Left renal pelvis (tissue), 4 donors: Measurements from ENCODE around the gene MAB21L2. TPM values are rescaled to one million over a fixed set of nuclear protein-coding genes. Genes with fewer than 3 reads are reported as not detected.

Source experiments
- DNase-seq, 4 donors: peaks; one replicate each; pipeline ENCODE4 v3.0.0-alpha.2; 2013; ENCODE audit warnings: low read depth in 4 of 4, low spot score in 3 of 4
- polyA plus RNA-seq, 4 donors: library from polyadenylated mRNA; unstranded; fragments of 120-200 nt; gene quantifications; one replicate each; pipeline ENCODE4 v1.2.1, GENCODE V29; 2013; ENCODE audit not compliant: insufficient read length in 4 of 4

MAB21L2 gene
- polyA plus RNA-seq, 4 donors: 0.09 to 0.33 TPM; not detected in 2

DNA sequence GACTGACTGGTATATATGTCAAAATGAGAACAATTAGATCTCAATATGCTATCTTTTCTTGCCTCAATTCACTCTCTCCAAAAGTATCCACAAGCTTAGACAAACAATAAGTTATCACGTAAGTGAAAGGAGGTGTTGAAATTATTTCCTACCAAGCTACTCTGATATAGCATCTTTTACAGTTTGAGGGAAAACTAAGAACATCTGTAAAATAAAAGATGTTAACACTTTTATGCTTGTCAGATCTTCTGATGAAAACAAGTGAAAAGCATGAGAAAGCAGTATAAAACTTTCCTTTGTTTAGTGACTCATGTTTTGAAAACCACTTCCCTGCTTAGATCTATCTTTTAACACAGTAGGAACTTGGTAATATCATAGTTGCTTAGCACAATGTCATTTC lies 8.4 kb upstream of the MAB21L2 start:
- no peak for DNase-seq

DNA sequence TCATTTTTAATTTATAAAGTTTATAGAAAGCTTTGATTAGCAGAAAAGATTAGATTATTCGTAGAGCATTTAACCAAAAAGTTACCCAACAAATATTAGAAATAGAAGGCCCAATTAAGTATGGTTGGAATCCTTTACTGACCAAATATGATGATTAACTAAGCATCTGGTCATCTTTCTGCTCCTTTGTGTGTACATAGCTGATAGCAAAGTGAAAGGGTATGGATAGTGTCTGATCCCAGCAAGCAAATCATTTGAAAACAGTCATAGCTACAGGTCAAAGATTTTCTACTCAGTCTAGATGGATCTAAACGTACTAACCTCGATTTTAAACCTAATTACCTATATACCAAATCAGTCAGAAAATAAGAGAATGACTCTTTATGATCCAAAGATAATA lies 7.3 kb upstream of the MAB21L2 start:
- DNase-seq: no peak

DNA sequence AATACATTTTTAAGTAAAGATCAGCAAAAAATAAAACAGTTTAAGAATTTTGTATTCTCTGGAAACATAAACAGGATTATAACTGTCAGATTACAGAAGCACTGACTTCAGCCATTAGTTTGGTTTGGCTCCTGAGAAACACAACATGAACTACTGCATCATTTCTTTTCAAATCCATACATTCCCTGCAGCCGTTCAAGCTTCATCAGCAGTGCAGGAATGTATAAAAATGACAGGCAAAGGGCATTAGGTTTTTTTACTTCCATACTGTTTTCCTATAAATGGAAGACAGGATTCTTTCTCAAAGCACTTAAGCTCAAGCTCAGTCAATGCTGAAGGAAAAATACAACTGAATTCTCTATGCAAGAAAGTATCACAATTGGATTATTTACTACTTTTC lies 4.2 kb upstream of the MAB21L2 start:
- no peak for DNase-seq

DNA sequence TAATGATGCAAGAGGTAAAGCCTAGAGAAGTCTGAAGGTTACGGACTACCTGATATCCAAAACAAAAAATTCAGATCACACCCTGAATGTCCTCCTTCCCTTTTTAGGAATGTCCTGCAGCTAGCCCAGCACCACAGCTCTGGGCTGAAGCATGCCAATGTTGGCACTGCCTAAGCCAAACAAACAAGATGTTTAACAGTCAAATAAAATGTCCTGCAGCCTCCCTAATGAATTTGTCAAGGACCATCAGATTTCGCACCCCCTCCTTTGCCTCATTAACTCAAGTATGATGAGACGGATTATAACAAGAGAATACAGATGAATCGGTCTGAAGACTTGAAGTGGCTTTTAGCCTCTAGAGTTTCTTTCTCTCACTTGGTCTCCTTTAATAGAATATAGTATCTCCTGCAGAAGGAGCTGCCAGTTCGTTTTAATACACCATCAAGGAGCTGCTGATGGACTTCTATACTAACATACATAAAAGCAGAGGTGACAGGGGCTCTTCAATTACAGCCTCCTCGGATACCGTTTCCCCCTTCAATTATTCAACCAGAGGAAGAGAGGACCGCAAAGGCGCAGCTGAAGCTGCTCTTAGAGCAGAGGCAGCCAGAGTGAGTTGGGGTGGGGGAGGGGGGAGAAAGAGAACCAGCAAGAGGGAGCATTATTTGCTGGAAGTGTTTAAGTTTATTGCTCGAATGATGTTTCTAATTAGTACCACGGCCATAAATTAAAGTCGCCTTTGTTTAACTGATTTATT lies 3.0 kb upstream of the MAB21L2 start:
- no peak for DNase-seq

DNA sequence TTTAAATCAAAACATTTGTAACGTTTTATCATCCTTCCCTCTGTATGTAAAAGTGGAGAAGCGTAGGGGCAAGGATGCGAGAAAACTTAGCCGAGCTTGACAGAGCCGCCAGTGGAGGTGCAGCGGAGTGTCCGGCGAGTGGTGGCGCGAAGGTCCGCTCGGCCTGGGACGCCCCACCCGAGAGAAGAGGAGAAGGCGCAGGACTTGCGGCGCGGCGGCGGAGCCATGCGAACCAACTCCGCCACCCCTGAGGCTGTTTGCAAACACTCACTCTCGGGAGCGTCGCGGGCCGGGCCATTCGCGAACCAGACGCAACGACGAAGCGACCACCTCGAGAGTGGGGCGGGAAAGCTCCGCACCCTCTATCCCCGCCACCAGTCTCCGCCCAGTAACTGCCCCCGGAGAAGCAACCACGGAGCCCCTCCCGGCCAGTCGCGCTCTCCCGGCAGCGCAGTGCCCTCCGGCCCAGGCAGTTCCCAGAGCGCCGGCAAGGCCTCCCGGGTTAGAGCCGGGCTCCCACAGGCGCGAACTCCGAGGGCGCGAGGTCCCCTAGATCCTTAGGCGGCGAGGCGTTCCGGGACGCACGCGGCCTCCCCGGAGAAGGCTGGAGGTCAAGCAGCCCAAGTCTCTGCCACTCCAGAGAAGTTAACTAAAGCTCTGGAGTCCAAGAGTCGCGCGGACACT lies 2.3 kb upstream of the MAB21L2 start:
- DNase-seq: no peak

DNA sequence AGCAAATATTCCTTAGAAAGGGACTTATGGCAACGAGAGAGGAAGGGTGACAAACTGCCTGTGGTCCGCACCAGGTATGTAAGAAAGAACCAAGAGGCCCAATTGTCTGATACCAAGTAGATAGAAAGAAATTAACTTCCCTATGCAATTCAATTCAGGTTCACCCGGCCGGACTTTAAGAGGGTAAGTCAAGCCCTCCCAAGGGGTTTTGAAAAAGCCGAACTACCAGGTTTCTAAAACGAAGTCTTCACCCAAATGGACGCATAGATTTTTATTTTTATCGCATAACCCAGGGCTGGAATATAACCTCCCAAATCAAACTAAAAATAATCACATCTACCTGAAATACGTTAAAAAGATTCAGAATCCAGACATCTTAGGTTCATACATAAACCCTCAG lies 1.6 kb upstream of the MAB21L2 start:
- no peak for DNase-seq

DNA sequence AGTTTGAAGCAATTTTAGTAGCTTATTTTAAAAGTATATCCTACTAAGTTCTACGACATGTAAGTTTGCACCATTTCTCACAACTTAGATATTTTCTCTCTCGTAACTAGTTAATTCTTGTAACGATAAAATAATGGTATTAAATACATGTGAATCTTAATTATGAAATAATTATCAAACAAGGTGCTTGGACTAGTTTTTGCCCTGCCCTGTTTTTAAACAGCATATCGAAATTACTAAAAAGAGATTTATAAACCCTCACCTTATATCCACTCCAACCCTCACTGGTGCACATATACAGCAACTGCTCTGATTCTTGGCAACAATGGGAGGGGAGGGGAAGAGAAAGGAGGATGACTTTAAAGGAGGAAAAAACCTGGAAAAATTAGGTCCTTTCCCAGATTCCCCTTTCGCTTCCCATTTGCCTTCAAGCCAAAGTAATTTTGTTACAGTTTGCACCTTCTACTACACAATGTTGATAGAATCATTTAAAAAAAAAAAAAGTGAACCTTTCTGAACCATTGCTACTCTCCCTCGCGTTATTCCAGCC lies 820 bp upstream of the MAB21L2 start:
- no peak for DNase-seq

DNA sequence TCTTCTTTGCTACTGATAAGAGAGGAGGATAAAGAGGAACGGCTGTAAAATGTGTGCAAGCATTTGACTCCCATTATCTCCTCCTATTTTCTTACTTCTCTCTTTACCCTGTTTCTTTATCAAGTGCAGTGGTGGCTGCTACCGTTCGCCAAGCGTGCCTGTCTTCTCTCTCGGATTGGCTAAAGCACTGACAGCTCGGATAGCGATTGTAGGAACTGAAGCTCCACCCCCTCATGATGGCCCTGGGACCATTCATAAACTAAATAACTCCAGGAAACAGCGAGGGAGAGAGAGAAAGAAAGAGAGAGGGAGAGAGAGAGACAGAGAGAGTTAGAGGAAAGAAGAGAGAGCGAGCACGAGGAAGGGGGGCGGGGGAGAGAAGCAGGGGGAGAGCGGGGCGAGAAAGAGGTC lies 305 bp upstream of the MAB21L2 start:
- DNase-seq: no peak

DNA sequence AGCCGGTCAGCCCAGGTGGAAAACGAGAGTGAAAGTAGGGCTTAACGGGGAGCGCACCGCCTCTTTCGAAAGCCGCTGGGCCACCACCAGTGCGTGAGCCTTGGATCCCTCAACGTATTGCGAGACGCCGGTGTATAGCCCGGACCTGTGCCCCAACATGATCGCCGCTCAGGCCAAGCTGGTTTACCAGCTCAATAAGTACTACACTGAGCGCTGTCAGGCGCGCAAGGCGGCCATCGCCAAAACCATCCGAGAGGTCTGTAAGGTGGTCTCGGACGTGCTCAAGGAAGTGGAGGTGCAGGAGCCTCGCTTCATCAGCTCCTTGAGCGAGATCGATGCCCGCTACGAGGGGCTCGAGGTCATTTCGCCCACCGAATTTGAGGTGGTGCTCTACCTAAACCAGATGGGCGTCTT lies 929 bp downstream of the MAB21L2 start:
- DNase-seq: no peak

DNA sequence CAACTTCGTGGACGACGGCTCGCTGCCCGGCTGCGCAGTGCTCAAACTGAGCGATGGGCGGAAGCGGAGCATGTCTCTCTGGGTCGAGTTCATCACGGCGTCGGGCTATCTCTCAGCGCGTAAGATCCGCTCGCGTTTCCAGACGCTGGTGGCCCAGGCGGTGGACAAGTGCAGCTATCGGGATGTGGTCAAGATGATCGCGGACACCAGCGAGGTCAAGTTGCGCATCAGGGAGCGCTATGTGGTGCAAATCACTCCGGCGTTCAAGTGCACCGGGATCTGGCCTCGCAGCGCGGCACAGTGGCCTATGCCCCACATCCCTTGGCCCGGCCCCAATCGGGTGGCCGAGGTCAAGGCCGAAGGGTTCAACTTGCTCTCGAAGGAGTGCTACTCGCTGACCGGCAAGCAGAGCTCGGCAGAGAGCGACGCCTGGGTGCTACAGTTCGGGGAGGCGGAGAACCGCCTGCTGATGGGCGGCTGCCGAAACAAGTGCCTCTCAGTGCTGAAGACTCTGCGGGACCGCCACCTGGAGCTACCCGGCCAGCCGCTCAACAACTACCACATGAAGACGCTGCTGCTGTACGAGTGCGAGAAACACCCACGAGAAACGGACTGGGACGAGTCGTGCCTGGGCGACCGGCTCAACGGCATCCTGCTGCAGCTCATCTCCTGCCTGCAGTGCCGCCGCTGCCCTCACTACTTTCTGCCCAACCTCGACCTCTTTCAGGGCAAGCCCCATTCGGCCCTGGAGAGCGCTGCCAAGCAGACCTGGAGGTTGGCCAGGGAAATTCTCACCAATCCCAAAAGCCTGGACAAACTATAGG lies 1.5 kb downstream of the MAB21L2 start:
- DNase-seq: no peak

DNA sequence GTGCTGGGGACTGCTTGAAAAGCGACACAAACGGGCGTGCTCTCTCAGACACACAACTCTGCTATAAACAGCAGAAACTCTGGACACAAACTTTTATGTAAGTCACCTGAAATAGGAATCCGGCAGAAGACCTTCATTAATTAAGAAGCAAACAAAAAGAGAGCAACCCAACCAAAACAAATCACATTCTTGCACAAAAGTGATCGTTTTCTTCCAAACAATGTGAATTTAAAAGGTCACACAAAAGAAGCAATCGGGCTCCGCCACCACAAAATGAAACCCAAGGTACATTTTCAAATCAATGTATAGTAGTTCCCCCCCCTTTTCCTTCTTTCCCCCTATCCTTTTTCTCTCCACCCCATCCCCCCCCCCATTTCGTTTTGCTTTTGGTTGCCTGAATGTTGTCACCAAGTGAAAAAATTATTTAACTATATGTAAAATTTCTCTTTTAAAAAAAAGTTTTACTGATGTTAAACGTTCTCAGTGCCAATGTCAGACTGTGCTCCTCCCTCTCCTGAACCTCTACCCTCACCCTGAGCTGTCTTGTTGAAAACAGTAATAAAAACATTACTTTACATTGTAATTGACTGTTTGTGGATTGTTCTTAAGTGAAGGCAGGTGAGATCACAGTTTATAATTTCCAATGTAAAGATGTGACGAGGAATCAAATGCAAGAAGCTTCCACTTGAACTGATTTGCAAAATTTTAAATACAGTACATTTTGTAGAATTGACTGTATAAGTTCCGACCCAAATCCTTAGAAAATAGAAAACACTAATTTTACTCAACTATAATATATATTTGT lies 2.4 kb downstream of the MAB21L2 start:
- no peak for DNase-seq

DNA sequence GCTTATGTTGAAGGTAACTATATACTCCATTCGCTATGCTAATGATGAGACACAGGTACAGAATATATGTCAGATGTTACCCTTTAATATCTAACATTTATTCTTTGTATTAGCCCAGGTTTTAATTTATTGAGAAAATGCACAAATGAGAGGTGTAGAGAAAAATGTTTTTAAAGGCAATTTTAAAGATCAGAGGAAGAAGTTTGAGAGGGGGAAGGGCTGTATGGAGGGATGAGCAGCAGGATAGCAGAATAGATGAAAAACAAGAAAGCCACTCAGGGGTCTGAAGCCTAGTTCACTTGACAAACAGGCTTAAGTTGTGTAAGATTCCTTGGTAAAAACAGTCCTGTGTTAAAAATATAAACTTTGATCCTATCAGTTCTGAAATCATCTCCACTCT lies 3.7 kb downstream of the MAB21L2 start:
- no peak for DNase-seq

DNA sequence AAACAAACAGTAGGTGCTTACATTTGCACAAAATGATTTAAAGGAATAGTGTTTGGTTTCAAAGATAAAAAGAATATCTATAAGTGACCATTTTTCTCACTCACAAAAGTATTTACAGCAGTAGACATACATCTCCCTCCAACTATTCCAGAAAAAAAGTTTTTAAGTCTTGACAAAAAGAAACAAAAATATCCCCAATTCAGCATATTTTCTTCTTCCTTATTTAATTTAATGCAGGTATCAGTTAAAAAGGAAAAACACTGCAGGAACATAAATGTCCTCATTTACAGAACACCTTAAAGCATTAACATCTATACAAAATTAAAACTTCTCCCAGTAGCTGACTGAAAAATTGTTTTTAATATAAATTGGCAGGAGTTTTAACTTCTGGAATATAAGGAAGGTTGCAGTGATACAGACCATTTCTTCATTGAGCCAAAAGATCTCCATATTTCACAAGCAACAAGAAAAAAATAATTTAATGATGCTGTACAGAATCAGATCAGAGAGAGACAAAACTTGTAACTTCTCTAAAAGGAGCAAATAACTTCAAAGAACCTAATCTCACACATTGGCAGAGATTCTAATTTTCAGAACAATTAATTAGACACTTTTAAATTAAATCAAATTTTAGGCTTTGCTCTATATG lies 4.3 kb downstream of the MAB21L2 start:
- no peak for DNase-seq

DNA sequence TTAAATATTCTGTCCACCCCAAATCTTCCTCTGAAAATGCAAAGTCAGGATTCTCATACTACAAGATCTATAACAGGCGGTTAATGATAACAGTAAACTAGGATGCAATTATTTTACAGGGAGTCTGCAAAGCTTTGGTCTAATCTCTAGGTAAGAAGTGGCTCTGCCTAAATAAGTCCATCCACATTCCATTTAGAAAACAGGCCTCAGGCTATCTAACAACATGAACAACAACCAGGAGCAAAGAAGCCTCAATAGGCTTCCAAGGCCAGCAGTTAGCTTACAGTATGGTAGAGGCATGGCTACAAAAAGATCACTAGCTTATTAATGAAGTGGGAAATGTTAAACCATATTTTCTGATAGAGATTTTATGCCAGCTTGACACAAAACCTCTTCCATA lies 6.4 kb downstream of the MAB21L2 start:
- no peak for DNase-seq

DNA sequence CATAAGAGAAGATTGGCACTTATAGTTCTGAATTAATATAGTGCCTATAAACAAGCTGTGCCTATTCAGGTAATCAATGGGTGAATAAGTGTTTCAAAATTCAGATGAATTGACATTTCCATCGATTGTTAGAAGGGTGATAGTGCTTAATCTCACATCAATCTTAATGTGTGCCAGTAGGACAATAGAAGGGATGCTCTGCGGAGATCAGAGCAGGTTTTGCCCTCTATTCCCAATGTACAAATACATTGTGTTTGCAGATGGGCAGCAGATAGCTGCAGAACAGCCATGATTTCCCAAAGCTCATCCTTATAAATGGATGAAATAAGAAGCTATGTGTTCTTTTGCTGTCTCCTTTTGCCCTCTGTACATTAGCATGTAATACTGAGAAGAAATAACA lies 7.2 kb downstream of the MAB21L2 start:
- no peak for DNase-seq

DNA sequence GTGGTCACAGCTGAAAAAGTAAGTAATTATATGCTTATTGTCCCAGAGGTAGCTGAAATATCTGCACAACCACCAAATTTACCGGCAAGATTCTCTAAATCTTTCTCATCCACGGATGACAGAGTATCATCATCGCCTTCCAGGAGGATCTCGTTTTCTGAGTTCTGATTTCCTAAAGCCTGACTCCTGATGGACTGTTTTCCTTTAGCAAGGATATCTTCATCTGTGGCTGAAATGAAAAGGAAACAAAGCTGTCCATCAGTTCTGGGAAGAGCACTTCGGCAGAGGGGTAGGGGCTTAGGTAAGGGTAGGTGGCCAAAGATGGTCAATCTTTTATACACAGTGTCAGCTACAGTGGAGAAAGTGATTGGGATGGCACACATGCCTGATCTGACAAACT lies 8.7 kb downstream of the MAB21L2 start:
- no peak for DNase-seq

DNA sequence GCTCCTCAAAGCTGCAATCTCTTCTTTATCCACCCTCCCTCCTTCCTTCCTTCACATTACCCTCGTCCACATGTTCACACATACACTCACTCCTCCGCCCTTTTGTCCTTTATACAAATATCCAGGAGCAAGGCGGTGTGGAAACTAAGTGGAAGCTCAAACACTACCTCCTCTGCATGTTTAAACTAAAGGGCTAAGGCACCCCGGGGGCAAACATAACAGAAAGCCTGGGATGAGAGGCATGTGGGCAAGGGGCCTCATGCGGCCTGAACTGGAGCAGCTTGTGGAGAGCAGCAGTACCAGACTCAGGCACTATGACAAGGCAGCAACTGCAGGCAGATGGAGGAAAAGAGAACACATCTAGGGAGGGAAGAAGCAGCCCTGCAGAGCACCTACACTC lies 9.5 kb downstream of the MAB21L2 start:
- no peak for DNase-seq

DNA sequence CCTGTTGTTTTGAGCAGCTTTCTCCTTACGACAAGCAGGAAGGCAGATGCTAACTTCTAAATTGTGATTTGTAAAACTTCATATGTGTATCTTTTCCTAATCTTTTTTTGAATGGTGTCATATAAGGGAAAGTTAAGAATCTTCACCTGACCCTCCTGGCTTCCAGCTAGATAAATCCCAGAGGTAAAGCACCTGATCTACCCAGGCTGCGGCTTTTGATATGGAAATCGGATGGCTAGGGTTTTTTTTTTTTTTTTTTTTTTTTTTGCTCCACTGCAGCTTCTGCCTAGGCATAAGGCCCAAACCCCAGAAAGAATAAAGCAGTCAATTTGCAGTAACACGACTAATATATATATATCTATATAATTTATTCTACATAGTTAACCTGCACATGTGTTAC lies 10.0 kb downstream of the MAB21L2 start:
- DNase-seq: no peak

DNA sequence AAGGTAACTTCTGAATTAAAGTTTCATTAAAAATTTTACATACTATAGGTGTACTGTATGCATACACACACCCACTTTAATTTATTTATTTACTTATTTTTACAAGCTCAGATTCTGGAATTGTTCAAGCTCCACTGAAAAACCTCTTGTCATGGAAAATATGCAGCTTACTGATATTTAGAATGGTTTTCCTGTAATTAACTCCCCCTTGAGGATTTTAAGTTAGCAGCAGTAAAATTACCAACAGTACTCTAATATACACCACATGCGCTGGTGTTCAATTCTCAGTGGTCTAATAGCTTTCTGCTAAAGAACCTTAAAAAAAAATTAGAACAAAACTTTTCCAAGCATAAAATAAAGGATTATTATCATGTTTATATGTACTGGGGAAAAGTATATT lies 12.0 kb downstream of the MAB21L2 start:
- DNase-seq: no peak

DNA sequence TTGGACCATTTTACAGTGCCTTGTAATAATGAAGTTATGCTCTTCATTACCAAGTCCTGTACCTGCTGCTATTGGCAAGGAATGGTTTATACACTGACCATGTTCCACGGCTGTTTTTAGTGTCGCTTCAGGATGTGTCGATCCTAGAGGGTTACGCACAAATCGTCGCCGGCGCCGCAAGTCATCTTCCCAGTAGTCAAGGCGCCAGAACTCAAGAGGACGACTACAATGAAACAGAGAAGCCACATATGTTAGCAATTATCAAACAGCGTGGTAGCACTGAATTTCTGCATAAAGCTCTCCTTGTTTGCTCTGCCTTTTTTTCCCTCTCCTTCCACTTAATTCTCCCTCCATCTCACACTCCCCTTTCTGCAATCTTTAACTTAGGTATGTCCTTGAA lies 17.0 kb downstream of the MAB21L2 start:
- DNase-seq: no peak
